Amniotic epithelial cell (primary cell): Measurements from ENCODE around the gene CASKIN1.
"Not testable (repeated sequence)": the region's sequence is repeated elsewhere in the genome, so short reads cannot be mapped to it uniquely, and the experiment has no call there.

Experiments
- DNase-seq: peaks from one replicate; pipeline ENCODE4 v3.0.0-alpha.2; 2010; ENCODE audit warnings: low read depth

Gene CASKIN1

DNA sequence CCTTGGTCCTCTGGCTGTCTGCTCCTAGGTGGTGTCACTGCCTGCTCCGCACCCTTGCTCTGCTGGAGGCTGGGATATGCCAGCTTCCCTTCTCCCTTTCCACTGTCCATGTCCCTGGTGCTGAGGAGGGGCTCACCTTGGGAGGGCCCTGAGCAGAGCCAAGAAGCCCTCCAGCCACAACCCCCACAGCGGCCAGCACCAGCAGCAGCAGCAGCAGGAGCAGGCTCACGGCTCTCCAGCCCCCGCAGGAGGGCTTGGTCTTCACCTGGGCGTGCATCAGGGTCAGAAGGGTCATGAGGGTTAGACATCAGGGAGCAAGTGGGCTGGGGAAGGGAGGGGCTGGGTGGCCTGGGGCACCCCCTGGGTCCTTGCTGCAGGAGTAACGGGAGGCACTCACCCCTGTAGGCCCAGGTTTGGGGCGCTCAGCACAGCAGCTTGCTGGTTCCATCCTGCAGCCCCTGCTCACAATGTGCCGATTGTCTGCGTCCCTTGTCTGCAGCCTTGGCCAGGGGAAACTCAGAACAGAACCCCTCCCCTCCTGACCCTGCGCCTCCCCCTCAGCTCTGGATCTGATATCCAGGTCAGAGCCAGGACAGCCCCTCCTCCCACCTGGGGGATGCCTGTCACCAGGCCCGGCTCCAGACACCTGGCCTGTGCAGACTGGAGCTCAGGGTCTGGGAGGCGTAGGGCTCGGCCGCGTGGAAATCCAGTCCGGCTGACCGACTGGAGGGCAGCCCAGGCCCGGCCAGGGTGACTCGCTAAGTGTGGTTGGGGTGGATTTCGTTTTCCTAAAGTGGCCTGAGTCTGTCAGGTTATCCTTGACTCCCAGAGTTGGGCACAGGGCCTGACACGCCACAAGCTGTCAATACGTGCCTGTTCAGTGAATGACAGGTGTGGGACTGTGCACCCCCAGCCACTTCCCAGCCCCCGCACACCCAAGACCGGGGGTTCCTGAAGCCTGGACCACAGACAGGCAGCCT lies 14.3 kb upstream of the CASKIN1 start, which contains the start of gene BRICD5:
Gene BRICD5 (minus strand): TSS at position 478 of the 980 bp plus-strand sequence. CDS start 30 bp downstream, at position 448.
- DNase-seq: no peak

DNA sequence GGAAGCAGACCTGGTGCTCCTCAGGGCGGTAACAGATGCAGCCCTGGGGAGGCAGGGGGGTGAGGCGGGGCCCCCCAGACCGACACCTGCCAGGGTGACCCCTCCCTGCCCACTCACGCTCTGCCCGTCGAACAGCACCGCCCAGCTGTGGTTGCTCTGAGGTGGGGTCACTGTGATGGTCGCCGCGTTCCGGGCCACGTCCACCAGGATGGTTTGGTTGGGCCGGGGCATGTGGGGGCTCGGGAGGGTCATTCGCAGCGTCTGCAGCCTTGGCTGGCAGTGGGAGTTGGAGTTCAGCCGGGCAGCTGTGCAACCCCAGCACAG lies 13.6 kb upstream of the CASKIN1 start:
- no peak for DNase-seq

DNA sequence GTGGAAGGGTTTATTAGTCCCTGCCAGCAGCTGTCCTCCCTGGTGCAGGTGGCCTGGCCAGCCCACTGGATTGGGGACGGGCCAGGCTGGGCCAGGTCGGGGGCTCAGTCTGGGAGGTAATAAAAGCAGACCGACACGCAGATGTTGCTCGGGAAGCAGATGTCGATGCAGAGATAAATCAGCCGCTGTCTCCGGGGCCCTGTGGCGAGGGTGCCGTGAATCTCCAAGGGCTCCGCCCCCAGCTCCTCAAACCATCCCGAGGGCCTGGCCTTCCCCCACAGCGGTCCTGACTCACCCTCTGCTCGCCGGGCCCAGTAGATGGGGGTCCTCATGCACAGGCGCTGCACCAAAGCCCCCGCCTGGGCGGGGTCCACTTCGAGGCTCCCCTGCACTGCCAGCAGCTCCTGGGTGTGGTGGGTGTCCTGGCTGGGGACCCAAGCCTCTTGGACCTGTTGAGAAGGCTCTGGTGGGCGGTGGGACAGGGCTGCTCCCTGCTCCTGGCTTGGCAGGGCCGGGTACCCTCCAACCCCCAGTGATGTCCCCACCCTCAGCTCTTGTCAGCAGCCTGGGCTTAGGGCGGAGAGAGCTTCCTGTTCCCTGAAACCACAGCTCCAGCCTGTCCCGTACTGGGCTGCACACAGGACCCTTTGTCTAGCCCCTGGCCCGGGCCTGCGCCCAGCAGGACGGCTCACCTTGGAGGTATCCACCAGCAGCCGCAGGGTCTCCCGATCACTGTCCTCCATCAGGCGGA lies 13.0 kb upstream of the CASKIN1 start:
- DNase-seq: no peak

DNA sequence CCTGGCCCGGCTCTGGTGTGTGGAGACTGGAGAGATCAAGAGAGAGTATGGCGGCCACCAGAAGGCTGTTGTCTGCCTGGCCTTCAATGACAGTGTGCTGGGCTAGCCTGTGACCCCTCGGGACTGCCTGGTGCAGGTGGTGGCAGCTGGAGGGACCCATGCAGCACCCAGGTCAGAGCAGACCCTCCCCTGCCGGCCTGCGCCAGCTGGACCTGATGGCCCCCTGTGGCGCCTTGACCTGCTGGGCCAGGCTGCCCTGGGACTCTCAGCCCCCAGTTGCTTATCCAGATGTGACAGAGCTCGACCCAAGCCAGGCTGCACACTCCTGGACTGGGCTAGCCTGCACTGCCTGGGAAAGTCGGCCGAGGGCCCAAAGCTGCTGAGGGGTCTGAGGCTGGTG lies 12.4 kb upstream of the CASKIN1 start:
- DNase-seq: no peak

DNA sequence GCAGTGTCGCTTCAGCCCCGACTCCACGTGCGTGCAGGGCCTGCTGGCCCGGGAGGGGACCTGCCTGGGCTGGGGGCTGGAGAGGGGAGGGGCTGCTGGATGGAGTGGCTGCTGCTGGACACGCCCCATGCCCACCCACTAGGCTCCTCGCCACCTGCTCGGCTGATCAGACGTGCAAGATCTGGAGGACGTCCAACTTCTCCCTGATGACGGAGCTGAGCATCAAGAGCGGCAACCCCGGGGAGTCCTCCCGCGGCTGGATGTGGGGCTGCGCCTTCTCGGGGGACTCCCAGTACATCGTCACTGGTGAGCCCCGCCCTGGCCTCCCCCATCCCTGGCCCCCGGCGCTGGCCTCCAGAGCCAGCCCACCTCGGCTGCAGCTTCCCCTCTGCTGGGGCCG lies 11.9 kb upstream of the CASKIN1 start:
- no peak for DNase-seq

DNA sequence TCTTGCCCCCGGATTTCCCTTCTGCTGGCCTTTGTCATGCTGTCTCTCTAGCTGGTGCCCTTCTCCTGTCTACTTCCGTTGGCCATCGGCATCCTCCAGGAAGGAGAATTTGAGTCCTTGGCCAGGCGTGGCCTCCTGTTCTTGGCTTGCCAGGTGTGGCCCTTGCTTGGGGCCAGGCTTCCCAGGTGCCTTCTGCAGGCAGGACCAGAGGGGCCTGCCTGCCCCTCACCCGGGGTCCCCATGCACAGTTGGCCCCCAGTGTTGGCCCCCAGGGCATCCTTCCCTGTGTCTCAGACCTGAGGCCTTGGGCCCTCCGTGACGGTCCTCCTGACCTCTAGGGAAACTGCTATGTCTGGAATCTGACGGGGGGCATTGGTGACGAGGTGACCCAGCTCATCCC lies 11.5 kb upstream of the CASKIN1 start:
- DNase-seq: no peak

DNA sequence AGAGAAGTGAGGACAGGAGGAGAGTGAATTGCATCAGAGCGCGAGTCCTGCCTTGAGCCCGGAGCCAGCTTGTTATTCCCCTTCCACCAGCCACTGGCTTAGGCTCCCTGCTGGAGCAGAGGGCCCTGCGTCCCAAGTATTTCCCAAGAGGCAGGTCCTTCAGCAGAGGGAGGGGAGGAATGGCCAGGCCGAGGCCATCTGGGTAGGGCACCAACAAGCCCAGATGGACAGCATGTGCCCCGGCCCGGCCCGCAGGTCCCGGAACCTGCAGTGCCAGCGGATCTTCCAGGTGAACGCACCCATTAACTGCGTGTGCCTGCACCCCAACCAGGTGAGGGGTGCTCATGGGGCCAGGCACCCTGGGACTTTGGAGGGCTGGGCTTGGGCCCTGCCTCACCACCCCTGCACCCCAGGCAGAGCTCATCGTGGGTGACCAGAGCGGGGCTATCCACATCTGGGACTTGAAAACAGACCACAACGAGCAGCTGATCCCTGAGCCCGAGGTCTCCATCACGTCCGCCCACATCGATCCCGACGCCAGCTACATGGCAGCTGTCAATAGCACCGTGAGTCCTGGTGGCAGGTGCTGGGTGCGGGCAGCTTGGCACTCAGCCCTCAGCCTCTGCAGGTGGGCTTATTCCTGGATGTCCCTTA lies 10.5 kb upstream of the CASKIN1 start:
- no peak for DNase-seq

DNA sequence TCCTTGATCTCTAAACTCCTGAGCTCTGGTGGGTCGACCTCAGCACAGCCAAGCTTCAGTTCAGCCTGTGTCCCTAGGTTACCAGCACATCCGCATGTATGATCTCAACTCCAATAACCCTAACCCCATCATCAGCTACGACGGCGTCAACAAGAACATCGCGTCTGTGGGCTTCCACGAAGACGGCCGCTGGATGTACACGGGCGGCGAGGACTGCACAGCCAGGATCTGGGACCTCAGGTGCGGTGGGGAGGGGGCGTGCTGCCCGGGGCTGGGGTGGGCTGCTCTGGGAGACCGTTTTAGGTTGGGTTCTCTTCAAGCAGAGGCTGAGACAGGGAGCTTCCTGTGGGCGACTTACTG lies 10.0 kb upstream of the CASKIN1 start:
- no peak for DNase-seq

DNA sequence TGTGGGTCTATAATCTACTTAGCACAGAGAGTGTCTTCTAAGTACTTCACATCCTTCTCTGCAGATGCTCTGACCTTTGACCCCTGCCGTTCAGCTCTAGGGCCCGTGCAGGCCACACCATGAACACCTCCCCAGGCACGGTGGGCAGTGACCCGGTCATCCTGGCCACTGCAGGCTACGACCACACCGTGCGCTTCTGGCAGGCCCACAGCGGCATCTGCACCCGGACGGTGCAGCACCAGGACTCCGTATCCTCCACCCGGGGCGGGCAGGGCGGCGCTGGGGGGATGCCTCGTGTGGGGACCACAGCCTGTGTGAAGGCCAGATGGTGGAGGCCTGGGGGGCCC lies 9.5 kb upstream of the CASKIN1 start:
- DNase-seq: no peak

DNA sequence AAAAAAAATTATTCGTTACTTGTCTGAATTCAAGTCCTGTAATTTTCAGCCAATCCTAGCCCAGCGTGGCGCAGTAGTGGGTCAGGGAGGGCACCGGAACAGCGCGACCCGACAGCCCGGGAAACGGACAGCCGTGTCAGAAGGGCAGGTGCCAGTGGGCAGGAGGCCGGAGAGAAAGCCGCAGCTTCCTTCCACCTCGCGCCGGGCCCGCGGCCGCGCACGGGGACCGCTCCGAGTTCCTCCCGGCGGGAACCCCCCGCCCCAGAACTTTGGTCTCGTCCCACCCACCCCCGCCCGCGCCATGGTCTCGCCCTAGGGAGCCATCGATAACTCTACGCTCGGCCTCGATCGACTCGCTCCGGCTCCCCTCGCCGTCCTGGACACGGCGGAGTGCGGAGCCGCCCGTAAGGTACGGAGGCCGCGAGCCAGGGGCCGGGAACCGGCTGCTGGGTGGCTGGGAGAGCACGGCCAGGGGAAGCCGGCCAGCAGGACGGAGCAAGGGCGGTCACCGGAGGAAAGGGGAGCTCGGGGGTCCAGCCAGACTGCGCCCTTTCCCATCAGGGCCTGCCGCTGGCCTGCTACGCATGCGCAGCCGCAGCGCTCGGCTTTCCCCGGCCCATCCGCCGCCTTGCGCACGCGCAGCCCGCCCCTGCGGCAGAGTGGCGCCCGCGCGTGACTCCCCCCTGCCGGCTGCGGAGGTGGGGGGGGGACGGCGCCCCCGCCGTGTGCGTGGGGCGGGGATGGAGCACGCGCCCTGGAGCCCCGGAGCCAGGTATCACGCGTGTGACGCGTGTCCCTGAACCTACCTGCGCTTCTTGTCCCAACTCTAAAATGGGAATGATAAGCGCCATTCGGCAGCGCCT lies 8.9 kb upstream of the CASKIN1 start, which contains the start of gene MLST8:
Gene MLST8 (plus strand): TSS at position 351 of the 863 bp plus-strand sequence. CDS start 632 bp downstream, outside the sequence.
- peak; percentile 78 for DNase-seq

DNA sequence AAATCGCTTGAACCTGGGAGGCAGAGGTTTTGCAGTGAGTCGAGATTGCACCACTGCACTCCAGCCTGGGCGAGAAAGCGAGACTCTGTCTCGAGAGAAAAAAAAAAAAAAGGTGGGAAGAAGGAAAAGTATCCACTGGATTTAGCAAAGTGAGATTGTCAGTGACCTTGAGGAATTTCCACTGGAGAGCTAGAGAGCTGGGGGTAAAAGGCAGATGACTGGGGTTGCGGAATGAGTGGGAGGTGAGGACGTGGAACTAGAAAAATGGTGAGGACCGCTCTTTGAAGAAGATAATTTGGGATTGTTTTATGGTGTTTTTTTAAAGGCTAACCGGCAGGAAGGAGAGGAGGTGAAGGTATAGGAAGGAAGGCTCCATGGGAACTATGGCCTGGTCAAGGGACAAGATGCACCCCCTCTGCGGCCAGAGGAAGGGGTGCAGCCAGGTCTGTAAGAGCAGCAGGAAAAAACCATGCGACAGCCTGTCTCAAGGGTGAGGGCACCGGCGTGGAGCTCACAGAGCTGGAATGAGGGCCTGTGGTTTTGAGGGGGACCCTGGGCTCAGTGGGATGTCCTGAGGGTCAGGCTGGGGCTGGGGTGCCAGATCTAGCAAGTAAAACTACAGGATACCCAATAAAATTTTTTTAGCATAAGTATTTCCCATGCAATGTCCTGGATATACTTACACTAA lies 8.2 kb upstream of the CASKIN1 start:
- peak; percentile 53 for DNase-seq

DNA sequence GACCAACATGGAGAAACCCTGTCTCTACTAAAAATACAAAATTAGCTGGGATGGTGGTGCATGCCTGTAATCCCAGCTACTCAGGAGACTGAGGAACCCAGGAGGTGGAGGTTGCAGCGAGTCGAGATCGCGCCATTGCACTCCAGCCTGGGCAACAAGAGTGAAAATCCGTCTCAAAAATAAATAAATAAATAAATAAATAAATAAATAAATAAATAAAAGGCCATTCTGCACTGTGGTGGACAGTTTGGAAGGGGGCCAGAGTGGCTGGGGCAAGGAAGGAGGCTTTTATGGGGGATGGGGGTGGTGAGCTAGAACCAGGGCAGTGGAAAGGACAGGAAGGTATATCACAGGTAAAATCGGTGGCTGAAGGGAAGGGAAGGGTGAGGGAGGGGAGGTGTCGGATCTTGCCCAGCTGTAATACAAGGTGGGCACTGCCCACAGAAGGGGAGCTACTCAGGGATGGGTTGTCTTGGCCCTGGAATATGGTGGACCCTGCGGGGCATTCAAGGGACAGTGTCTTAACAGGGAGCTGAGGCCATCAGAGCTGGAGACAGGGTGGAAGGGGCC lies 6.8 kb upstream of the CASKIN1 start:
- not testable (repeated sequence) for DNase-seq

DNA sequence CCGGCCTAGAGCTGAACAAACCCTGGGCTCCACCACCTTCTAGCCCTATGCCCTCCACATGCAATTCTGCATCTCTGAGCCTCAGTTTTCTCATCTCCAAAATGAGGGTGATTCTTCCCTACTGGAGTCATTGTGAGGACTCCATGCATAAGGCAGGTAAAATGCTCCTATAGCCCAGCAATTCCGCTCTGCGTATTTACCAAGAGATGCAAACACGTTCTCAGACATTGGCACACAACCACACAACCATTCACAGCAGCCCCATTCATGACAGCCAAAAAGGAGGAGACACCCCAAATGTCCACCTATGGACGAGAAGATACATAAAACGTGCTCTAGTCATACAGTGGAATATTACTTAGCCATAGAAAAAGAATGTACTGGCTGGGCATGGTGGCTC lies 3.9 kb upstream of the CASKIN1 start:
- no peak for DNase-seq

DNA sequence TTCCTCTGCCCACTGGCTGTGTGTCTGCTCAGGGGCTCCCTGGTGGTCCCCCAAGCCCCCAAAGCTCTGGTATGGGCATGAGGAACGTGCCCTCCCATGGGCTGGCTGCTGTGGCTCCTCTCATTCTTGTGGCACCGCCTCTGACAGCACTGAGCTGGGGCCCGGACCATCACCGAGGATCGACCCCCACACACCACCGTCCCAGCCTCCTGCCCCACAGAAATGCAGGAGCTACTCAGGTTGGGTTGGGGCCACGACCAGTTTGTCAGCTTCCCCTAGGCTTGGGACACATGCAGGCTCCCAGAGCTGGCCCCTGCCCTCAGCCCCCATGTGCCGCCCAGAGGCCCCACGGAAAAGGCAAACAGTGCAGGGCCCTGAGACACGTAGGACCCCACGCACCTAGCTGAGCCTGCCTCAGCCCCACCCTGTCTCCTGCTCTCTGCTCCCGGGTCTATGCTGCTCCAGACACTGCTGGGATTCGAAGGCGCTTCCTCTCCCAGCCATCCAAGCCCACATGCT lies 3.3 kb upstream of the CASKIN1 start:
- DNase-seq: no peak

DNA sequence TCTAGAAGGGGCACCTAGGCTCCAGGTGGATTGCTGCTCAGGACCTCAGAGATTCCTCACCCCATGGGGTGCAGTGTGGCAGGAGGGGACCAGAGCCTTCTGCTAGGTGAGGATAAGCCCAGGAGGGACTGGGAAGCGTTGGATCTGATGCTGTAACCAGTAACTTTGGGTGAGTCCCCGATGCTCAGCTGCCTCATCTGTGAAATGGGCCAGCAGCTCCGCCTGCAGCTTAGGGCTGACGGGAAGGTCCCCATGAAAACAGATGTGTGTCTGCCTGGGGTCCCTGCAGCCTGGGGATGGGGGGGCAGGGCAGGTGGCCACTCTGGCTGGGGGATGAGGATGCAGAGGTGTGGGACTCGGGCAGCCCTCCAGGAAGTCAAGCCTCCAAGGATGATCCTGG lies 2.7 kb upstream of the CASKIN1 start:
- no peak for DNase-seq

DNA sequence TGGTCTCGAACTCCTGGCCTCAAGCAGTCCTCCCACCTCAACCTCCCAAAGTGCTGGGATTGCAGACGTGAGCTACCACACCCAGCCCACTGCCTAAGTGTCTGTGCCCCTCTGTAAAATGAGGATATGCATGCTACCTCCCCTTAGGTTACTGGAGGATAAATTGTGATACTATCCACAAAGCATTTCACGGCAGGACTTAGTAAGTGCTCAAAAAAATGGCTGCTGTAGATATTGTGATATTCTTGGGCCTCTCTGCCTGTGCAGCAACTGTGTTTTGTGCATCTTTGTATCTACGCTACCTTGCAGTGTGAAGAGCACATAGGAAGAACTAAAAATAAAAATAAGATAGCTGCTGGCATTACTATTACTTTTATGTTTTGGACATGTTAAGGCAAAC lies 1.9 kb upstream of the CASKIN1 start:
- DNase-seq: no peak

DNA sequence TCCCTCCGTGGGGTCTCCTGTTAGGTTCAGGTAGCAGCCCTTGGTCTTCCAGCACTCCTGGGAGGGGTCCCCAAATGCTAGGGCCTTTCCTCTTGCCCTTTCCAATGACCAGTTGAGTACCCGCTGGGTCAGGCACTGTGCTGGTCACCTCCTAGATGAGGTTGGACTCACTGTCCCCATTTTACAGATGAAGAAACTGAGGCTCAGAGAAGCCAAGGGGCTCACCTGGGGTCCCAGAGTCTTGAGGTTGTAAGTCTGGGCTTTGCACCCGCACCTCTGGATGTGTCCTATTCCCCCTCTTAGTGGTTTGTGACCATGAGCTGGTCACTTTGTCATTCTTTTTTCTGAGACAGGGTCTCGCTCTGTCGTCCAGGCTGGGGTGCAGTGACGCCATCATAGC lies 1.4 kb upstream of the CASKIN1 start:
- DNase-seq: no peak

DNA sequence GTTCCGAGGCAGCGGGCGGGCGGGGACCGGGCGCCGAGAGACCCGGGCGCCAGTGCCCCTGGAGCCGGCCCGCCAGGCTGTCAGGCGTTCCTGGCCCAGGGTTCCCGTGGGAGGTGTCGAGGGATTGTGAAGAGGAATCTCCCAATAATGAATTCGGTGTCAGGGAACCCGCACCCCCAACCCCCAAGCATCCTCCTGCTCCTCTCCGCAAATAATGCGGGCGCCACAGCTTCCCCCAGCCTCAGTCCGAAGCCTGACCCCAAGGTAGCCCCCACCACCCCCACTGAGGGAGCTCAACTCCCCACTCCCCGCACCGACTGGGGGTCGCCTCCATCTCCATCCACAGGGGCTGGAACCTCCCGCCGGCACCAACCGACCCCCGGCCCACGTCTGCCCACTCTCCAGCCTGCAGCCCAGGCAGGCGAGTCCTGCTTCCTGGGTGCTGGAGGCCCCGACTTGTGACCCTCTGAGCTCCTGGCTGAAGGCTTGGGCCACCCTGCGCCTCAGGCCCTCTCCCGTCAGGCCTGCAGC lies 641 bp upstream of the CASKIN1 start:
- no peak for DNase-seq

DNA sequence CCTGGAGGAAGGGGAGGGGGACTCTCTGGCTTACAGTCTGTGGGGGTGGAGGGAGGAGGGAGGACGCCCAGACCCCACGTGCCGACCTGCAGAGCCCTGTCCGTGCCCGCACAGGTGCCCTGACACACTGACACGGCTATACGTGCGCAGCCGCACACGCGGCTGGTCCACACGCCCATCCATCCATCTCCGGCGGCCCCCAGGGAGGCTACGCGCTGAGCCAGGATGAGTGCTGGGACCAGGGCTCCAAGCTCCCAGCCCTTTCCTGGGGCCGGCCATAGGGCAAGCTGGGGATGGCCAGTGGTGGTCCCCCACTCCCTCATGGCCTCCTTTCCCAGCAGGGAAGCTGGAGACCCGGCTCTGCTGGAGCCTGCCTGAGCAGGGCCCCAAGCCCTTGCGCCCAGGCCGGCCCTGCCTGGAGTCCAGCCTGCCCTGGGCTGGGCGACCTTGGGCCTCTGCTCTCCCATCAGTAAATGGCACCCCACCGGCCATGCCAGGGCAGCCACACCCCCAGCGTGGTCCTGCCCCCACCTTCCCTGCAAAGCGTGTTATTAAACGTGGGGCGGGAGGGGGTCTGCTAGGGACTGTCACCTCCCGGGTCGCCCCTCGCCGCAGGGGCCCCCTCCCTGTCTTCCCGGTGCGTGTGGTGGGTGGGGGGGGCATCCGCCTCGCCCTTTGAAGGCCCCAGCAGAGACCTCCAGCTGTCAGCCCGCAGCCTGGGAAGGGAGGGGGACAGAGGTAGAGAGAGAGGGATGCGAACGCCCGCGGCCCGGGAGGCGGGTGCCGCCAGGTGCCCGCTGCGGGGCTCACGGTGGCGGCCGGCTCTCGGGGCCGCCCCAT lies 863 bp downstream of the CASKIN1 start:
- no peak for DNase-seq
